Measurements from ENCODE around the gene HTR1D. TPM values are rescaled to one million over a fixed set of nuclear protein-coding genes. Genes with fewer than 3 reads are reported as not detected.
A peak's percentile ranks its signal among the peaks of the same experiment; 100 is the strongest.

Gene HTR1D
- total RNA-seq, 1 donor from 2014 or later = not detected

- no peak for TF ChIP-seq CTCF (conservative IDR thresholded peaks at IDR 0.05; ENCODE audit: low read depth, low read length)
- no peak for DNase-seq (ENCODE audit: low read depth)
Measured at GRCh38 chr1:23171181-23171755, 46.0 kb downstream of the HTR1D start.

GRCh38 chr1:23169727-23170335, 47.5 kb downstream of the HTR1D start:
- TF ChIP-seq CTCF (conservative IDR thresholded peaks at IDR 0.05; ENCODE audit: low read depth, low read length) = no peak

More at GRCh38 chr1:23171181-23171755, 46.0 kb downstream of the HTR1D start:
- no peak overlapping the region for H3K4me3 ChIP-seq (ENCODE audit: low read depth, low read length)

GRCh38 chr1:23169195-23169575, 48.1 kb downstream of the HTR1D start:
- peak overlapping the region; percentile 91 for H3K4me3 ChIP-seq (ENCODE audit: low read depth, low read length)
- no peak for TF ChIP-seq CTCF (conservative IDR thresholded peaks at IDR 0.05; ENCODE audit: low read depth, low read length)
- no peak for DNase-seq (ENCODE audit: low read depth)

More at GRCh38 chr1:23169727-23170335, 47.5 kb downstream of the HTR1D start:
- DNase-seq (ENCODE audit: low read depth) = no peak
- no peak overlapping the region for H3K4me3 ChIP-seq (ENCODE audit: low read depth, low read length)

- no peak for DNase-seq (ENCODE audit: low read depth)
- no peak for TF ChIP-seq CTCF (conservative IDR thresholded peaks at IDR 0.05; ENCODE audit: low read depth, low read length)
Measured at GRCh38 chr1:23168445-23169194, 48.7 kb downstream of the HTR1D start, which contains the start of gene LUZP1. Gene LUZP1, minus strand, starts transcription at chr1:23168856.

GRCh38 chr1:23168079-23168444, 49.2 kb downstream of the HTR1D start:
- TF ChIP-seq CTCF (conservative IDR thresholded peaks at IDR 0.05; ENCODE audit: low read depth, low read length) = no peak
- peak overlapping the region; percentile 91 for H3K4me3 ChIP-seq (ENCODE audit: low read depth, low read length)
- no peak for DNase-seq (ENCODE audit: low read depth)

More at GRCh38 chr1:23168445-23169194, 48.7 kb downstream of the HTR1D start, which contains the start of gene LUZP1:
- H3K4me3 ChIP-seq (ENCODE audit: low read depth, low read length) = peak within 1 kb of the TSS; percentile 91

- H3K4me3 ChIP-seq (ENCODE audit: low read depth, low read length) = peak overlapping the region; percentile 91
- no peak for DNase-seq (ENCODE audit: low read depth)
- no peak for TF ChIP-seq CTCF (conservative IDR thresholded peaks at IDR 0.05; ENCODE audit: low read depth, low read length)
Measured at GRCh38 chr1:23167353-23168078, 49.8 kb downstream of the HTR1D start.

Data from epithelial cell of proximal tubule (primary cell).